Measurements from ENCODE around the gene RASGEF1C. TPM values are rescaled to one million over a fixed set of nuclear protein-coding genes. Genes with fewer than 3 reads are reported as not detected.

Gene RASGEF1C
- total and polyA plus RNA-seq, 2 of the 13 experiments (the other 11 are each of a cell fraction or from before 2014, with no cell fraction given) = not detected

DNA sequence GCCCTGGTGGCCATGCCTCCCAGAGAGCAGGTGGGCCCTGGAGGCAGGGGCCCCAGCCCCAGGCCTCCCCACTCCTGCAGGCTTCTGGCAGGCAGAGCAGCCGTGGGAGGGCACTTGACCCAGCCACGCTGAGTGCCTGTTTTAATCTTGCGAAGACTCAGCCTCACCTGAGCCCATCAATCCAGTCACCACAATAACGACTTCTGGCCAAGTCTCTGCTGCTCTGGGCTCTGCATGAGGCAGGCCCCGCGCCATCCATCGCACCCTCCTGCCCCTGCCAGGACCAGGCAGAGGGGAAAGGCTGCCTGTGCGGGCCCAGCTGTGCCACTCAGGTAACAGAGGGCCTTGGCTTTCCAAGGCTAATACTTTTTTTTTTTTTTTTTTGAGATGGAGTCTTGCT, 32.8 kb downstream of the RASGEF1C start:
- in situ Hi-C loops (cut with HindIII; ENCODE audit: extremely low pct_ligation_motif_present, low pct_unique_long_range_greater_than_20kb) = no loop called here
- intact Hi-C loops (cut with micrococcal nuclease; ENCODE audit: unreplicated experiment) = no loop called here
- TF ChIP-seq ERF (CRISPR knock-in tag; IDR thresholded peaks at IDR 0.05) = no peak
- POLR2A ChIA-PET = no interaction called here
- H2AFZ ChIP-seq (ENCODE audit: low read length) = no peak overlapping the region
- H3K79me2 ChIP-seq (ENCODE audit: insufficient read depth, low read length) = no peaks in the 10 kb centered on the region
- H3K9ac ChIP-seq (ENCODE audit: insufficient read depth, low read depth, low read length) = no peak overlapping the region
- H3K27me3 ChIP-seq (ENCODE audit: control insufficient read depth in 1 of 2, insufficient read depth in 2 of 2, low read length in 2 of 2) = peaks cover 4 to 37% of the 10 kb centered on the region in 2 experiments; a peak in 3 of 5 replicates
- H3K36me3 ChIP-seq (replicated peaks in 1 of 2; ENCODE audit: control insufficient read depth in 1 of 2, insufficient read depth in 2 of 2, low read length in 2 of 2) = no peaks in the 10 kb centered on the region
- peaks cover 33% of the 10 kb centered on the region for H3K4me1 ChIP-seq (ENCODE audit: insufficient read depth, low read length)
- no peaks in the 10 kb centered on the region for H4K20me1 ChIP-seq (ENCODE audit: insufficient read depth, low read length)
- H3K9me3 ChIP-seq (ENCODE audit: low read length) = no peaks in the 10 kb centered on the region
- no peak overlapping the region for H3K4me3 ChIP-seq (replicated peaks in 1 of 3; ENCODE audit: insufficient read depth in 1 of 3, low read depth in 2 of 3, low read length in 3 of 3)
- BruUV-seq (replicated peaks) = no TSS peak
- no peak overlapping the region for H3K27ac ChIP-seq (ENCODE audit: extremely low read length, insufficient read depth, low read length)
- DNase-seq (ENCODE audit: low spot score) (no peak), FAIRE-seq (no peak), ATAC-seq (no peak)
- 82% methylated on average over 8 of the region's 8 CpGs for WGBS (ENCODE audit: low lambda C conversion rate)
- H3K4me2 ChIP-seq (ENCODE audit: low read depth, low read length) = no peak overlapping the region
- CTCF ChIA-PET (ENCODE audit: low intra/inter-chr PET ratio, low total read pairs) = no interaction called here

DNA sequence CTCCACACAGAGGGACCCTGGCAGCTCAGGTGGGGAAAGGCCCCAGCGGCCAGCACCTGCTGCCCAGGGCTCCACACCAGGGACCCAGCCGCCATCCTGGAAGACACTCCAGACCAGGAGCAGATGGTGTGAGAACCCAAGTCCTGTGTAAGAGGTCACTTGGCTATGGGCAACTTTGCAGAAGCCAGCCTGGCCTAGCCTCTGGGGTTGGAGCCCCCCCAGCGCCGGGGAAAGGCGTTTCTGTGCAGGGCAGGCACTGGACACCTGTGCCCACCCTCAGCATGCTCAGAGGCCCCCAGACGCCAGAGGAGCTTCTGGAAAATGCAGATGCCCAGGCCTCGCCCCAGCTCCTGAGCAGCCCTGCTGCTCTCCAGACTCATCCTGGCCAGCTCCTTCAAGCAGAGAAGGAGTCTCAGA, 34.0 kb downstream of the RASGEF1C start:
- H3K4me3 ChIP-seq (replicated peaks in 1 of 3; ENCODE audit: insufficient read depth in 1 of 3, low read depth in 2 of 3, low read length in 3 of 3) = no peak overlapping the region
- ChIA-PET CTCF (ENCODE audit: low intra/inter-chr PET ratio, low total read pairs) (no interaction called here), POLR2A (no interaction called here)
- no peaks in the 10 kb centered on the region for H4K20me1 ChIP-seq (ENCODE audit: insufficient read depth, low read length)
- intact Hi-C loops (cut with micrococcal nuclease; ENCODE audit: unreplicated experiment) (no loop called here), in situ Hi-C loops (cut with HindIII; ENCODE audit: extremely low pct_ligation_motif_present, low pct_unique_long_range_greater_than_20kb) (no loop called here)
- no peak overlapping the region for H3K27ac ChIP-seq (ENCODE audit: extremely low read length, insufficient read depth, low read length)
- no peaks in the 10 kb centered on the region for H3K79me2 ChIP-seq (ENCODE audit: insufficient read depth, low read length)
- H3K4me2 ChIP-seq (ENCODE audit: low read depth, low read length) = no peak overlapping the region
- no CpG with 5 or more reads among the region's 7 CpGs for WGBS (ENCODE audit: low lambda C conversion rate)
- ATAC-seq (no peak), DNase-seq (ENCODE audit: low spot score) (no peak), FAIRE-seq (no peak)
- peaks cover 4 to 37% of the 10 kb centered on the region in 2 experiments; a peak in 4 of 5 replicates for H3K27me3 ChIP-seq (ENCODE audit: control insufficient read depth in 1 of 2, insufficient read depth in 2 of 2, low read length in 2 of 2)
- H3K4me1 ChIP-seq (ENCODE audit: insufficient read depth, low read length) = peaks cover 33% of the 10 kb centered on the region
- H3K9me3 ChIP-seq (ENCODE audit: low read length) = no peaks in the 10 kb centered on the region
- no peak overlapping the region for H2AFZ ChIP-seq (ENCODE audit: low read length)
- BruUV-seq (replicated peaks) = no TSS peak
- H3K36me3 ChIP-seq (replicated peaks in 1 of 2; ENCODE audit: control insufficient read depth in 1 of 2, insufficient read depth in 2 of 2, low read length in 2 of 2) = no peaks in the 10 kb centered on the region
- no peak overlapping the region for H3K9ac ChIP-seq (ENCODE audit: insufficient read depth, low read depth, low read length)
- no peak for TF ChIP-seq SMARCE1 (IDR thresholded peaks at IDR 0.05; ENCODE audit: borderline replicate concordance)
- no peak for TF ChIP-seq SIX4 (CRISPR knock-in tag; IDR thresholded peaks at IDR 0.05)
- no peak for TF ChIP-seq ETV6 (CRISPR knock-in tag; conservative IDR thresholded peaks at IDR 0.05)
- TF ChIP-seq, protein P1, sequence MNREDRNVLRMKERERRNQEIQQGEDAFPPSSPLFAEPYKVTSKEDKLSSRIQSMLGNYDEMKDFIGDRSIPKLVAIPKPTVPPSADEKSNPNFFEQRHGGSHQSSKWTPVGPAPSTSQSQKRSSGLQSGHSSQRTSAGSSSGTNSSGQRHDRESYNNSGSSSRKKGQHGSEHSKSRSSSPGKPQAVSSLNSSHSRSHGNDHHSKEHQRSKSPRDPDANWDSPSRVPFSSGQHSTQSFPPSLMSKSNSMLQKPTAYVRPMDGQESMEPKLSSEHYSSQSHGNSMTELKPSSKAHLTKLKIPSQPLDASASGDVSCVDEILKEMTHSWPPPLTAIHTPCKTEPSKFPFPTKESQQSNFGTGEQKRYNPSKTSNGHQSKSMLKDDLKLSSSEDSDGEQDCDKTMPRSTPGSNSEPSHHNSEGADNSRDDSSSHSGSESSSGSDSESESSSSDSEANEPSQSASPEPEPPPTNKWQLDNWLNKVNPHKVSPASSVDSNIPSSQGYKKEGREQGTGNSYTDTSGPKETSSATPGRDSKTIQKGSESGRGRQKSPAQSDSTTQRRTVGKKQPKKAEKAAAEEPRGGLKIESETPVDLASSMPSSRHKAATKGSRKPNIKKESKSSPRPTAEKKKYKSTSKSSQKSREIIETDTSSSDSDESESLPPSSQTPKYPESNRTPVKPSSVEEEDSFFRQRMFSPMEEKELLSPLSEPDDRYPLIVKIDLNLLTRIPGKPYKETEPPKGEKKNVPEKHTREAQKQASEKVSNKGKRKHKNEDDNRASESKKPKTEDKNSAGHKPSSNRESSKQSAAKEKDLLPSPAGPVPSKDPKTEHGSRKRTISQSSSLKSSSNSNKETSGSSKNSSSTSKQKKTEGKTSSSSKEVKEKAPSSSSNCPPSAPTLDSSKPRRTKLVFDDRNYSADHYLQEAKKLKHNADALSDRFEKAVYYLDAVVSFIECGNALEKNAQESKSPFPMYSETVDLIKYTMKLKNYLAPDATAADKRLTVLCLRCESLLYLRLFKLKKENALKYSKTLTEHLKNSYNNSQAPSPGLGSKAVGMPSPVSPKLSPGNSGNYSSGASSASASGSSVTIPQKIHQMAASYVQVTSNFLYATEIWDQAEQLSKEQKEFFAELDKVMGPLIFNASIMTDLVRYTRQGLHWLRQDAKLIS (CRISPR knock-in tag; IDR thresholded peaks at IDR 0.05) = no peak
- TF ChIP-seq ZNF451 (CRISPR knock-in tag; IDR thresholded peaks at IDR 0.05) = no peak
- no peak for TF ChIP-seq ZNF564 (CRISPR knock-in tag; IDR thresholded peaks at IDR 0.05)
- TF ChIP-seq PCBP1 (IDR thresholded peaks at IDR 0.05; ENCODE audit: borderline replicate concordance, low read depth, low read length) = no peak
- no peak for TF ChIP-seq SOX6 (IDR thresholded peaks at IDR 0.05)
- TF ChIP-seq SOX6 (CRISPR knock-in tag; IDR thresholded peaks at IDR 0.05) = no peak
- no peak for TF ChIP-seq NFYB (CRISPR knock-in tag; IDR thresholded peaks at IDR 0.05)
- TF ChIP-seq ZFP82 (CRISPR knock-in tag; IDR thresholded peaks at IDR 0.05; ENCODE audit: borderline replicate concordance) = no peak
- TF ChIP-seq MAFG (CRISPR knock-in tag; IDR thresholded peaks at IDR 0.05) = no peak
- no peak for TF ChIP-seq MXD1 (CRISPR knock-in tag; IDR thresholded peaks at IDR 0.05)
- no peak for TF ChIP-seq ZNF567 (CRISPR knock-in tag; IDR thresholded peaks at IDR 0.05; ENCODE audit: borderline replicate concordance)
- no peak for TF ChIP-seq ZNF580 (CRISPR knock-in tag; IDR thresholded peaks at IDR 0.05; ENCODE audit: borderline replicate concordance, low read depth)
- TF ChIP-seq MAFF (IDR thresholded peaks at IDR 0.05; ENCODE audit: low read depth, low read length) = no peak
